ENCODE results near the gene NUP93.

DNA sequence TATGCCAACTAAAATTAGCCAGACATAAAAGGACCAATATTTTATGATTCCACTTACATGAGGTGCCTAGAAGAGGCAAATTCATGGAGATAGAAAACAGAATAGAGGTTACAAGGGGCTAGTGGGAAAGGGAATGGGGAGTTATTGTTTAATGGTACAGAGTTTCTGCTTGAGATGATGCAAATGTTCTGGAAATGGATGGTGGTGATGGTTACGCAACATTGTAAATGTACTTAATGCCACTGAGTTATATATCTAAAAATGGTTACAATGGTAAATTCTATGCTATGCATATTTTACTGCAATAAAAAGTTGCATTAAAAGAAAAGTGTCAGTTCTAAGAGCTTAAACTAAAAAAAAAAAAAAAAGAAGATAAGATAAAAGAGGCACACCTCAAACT, 29.7 kb upstream of the NUP93 start:
- TF ChIP-seq, protein P1, sequence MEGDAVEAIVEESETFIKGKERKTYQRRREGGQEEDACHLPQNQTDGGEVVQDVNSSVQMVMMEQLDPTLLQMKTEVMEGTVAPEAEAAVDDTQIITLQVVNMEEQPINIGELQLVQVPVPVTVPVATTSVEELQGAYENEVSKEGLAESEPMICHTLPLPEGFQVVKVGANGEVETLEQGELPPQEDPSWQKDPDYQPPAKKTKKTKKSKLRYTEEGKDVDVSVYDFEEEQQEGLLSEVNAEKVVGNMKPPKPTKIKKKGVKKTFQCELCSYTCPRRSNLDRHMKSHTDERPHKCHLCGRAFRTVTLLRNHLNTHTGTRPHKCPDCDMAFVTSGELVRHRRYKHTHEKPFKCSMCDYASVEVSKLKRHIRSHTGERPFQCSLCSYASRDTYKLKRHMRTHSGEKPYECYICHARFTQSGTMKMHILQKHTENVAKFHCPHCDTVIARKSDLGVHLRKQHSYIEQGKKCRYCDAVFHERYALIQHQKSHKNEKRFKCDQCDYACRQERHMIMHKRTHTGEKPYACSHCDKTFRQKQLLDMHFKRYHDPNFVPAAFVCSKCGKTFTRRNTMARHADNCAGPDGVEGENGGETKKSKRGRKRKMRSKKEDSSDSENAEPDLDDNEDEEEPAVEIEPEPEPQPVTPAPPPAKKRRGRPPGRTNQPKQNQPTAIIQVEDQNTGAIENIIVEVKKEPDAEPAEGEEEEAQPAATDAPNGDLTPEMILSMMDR (IDR thresholded peaks at IDR 0.05; ENCODE audit: insufficient read depth, low read length, poor library complexity, severe bottlenecking) = no peak
- no peak for TF ChIP-seq EZH2phosphoT487 (conservative IDR thresholded peaks at IDR 0.05; ENCODE audit: low read length)

Measured in SU-DHL-6 (cell line).